Liver (tissue), 9 donors: ENCODE data around the gene FARS2. TPM values are rescaled to one million over a fixed set of nuclear protein-coding genes. Genes with fewer than 3 reads are reported as not detected.

ENCODE experiments used
- DNase-seq: peaks from one replicate; pipeline ENCODE4 v3.0.0-alpha.2; 2017; ENCODE audit warnings: low spot score
- H3K27ac ChIP-seq, 2 donors: one replicate each; pipeline ENCODE4 v1.7.0; 2013; ENCODE audit warnings: inconsistent platforms in 2 of 2, low read length in 2 of 2, control low read depth in 1 of 2, low read depth in 1 of 2, mild to moderate bottlenecking in 1 of 2
- H3K27me3 ChIP-seq, 4 donors: one replicate each; pipeline versions ENCODE4 v1.6.1 to v1.7.0; 2013; ENCODE audit warnings: low read length in 3 of 4, inconsistent platforms in 1 of 4, mild to moderate bottlenecking in 1 of 4, moderate library complexity in 1 of 4; ENCODE audit not compliant: control insufficient read depth in 4 of 4, insufficient read depth in 4 of 4
- H3K36me3 ChIP-seq, 4 donors: one replicate each; pipeline versions ENCODE4 v1.6.1 to v1.7.0; 2013; ENCODE audit warnings: low read length in 3 of 4, mild to moderate bottlenecking in 3 of 4, low read depth in 1 of 4, moderate library complexity in 1 of 4; ENCODE audit not compliant: control insufficient read depth in 4 of 4, insufficient read depth in 3 of 4
- H3K4me1 ChIP-seq, 4 donors: one replicate each; pipeline versions ENCODE4 v1.6.1 to v1.7.0; 2013; ENCODE audit warnings: low read length in 3 of 4, mild to moderate bottlenecking in 3 of 4, moderate library complexity in 1 of 4; ENCODE audit not compliant: control insufficient read depth in 4 of 4, insufficient read depth in 4 of 4
- H3K4me3 ChIP-seq, 3 donors: one replicate each; pipeline versions ENCODE4 v1.6.1 to v1.7.0; 2013; ENCODE audit warnings: low read length in 3 of 3, control low read depth in 1 of 3, low read depth in 1 of 3, mild to moderate bottlenecking in 1 of 3
- H3K9ac ChIP-seq, 2 donors: one replicate each; pipeline ENCODE4 v1.7.0; 2013; ENCODE audit warnings: low read length in 2 of 2, mild to moderate bottlenecking in 2 of 2, moderate library complexity in 2 of 2, control low read depth in 1 of 2, low read depth in 1 of 2
- H3K9me3 ChIP-seq, 4 donors: one replicate each; pipeline versions ENCODE4 v1.6.1 to v1.7.0; 2013; ENCODE audit warnings: low read length in 3 of 4; ENCODE audit not compliant: control insufficient read depth in 4 of 4
- EGR1 ChIP-seq, 2 donors: IDR thresholded peaks; 2 replicates each; pipeline ENCODE4 v1.6.1; 2016 to 2018; ENCODE audit warnings: antibody characterized with exemption in 2 of 2, low read depth in 2 of 2
- FOXA1 ChIP-seq: IDR thresholded peaks from 2 replicates; pipeline ENCODE4 v1.6.1; 2016; ENCODE audit warnings: antibody characterized with exemption
- FOXA2 ChIP-seq: IDR thresholded peaks from 2 replicates; pipeline ENCODE4 v1.6.1; 2016; ENCODE audit warnings: antibody characterized with exemption
- GABPA ChIP-seq, 2 donors: IDR thresholded peaks in 1 of 2; conservative IDR thresholded peaks in 1 of 2; 2 replicates each; pipeline ENCODE4 v1.6.1; 2016; ENCODE audit warnings: antibody characterized with exemption in 2 of 2, mild to moderate bottlenecking in 1 of 2, moderate library complexity in 1 of 2
- HNF4A ChIP-seq, 2 donors: conservative IDR thresholded peaks; 2 replicates each; pipeline ENCODE4 v1.6.1; 2016; ENCODE audit warnings: antibody characterized with exemption in 2 of 2, mild to moderate bottlenecking in 2 of 2
- HNF4G ChIP-seq: IDR thresholded peaks from 2 replicates; pipeline ENCODE4 v1.6.1; 2016; ENCODE audit warnings: antibody characterized with exemption
- JUND ChIP-seq, 2 donors: IDR thresholded peaks; 2 replicates each; pipeline ENCODE4 v1.6.1; 2016; ENCODE audit warnings: antibody characterized with exemption in 2 of 2
- NR2F2 ChIP-seq: IDR thresholded peaks from 2 replicates; pipeline ENCODE4 v1.6.1; 2016; ENCODE audit warnings: antibody characterized with exemption
- RAD21 ChIP-seq, 2 donors: IDR thresholded peaks; 2 replicates each; pipeline ENCODE4 v1.6.1; 2016; ENCODE audit warnings: antibody characterized with exemption in 2 of 2, mild to moderate bottlenecking in 2 of 2
- REST ChIP-seq: IDR thresholded peaks from 2 replicates; pipeline ENCODE4 v1.6.1; 2016; ENCODE audit warnings: antibody characterized with exemption, mild to moderate bottlenecking
- RXRA ChIP-seq, 2 donors: IDR thresholded peaks; 2 replicates each; pipeline ENCODE4 v1.6.1; 2017 to 2018; ENCODE audit warnings: antibody characterized with exemption in 2 of 2, mild to moderate bottlenecking in 1 of 2
- SP1 ChIP-seq: IDR thresholded peaks from 2 replicates; pipeline ENCODE4 v1.6.1; 2018; ENCODE audit warnings: antibody characterized with exemption, mild to moderate bottlenecking
- TAF1 ChIP-seq: conservative IDR thresholded peaks from 2 replicates; pipeline ENCODE4 v1.6.1; 2016; ENCODE audit warnings: antibody characterized with exemption, mild to moderate bottlenecking
- YY1 ChIP-seq: IDR thresholded peaks from 2 replicates; pipeline ENCODE4 v1.6.1; 2016; ENCODE audit warnings: antibody characterized with exemption, mild to moderate bottlenecking
- WGBS: extraction: QIAGEN DNeasy Blood & Tissue Kit; methylation state at CpG from one replicate; pipeline ENCODE4 v1.1.7; 2013; 5-methylcytosine and 5-hydroxymethylcytosine counted together
- polyA plus RNA-seq, 2 donors: library from polyadenylated mRNA; stranded (reverse) in 1 of 2; unstranded in 1 of 2; fragments of 200-250 nt in 1 of 2; fragments of >200 nt in 1 of 2; fragmentation: Nextera tagmentation in 1 of 2; extraction: Ambion mirVana in 1 of 2; gene quantifications; one replicate each; pipeline versions ENCODE4 v1.2.1 to v1.2.3, GENCODE V29; 2013 to 2015
- total RNA-seq, 2 donors: library from RNA; depleted of rRNA; stranded (reverse); fragments of >200 nt; gene quantifications; one replicate each; pipeline ENCODE4 v1.2.3, GENCODE V29; 2014
- TF ChIP-seq, protein P1 (sequence below): IDR thresholded peaks from 2 replicates; pipeline ENCODE4 v1.6.1; 2016; ENCODE audit warnings: antibody characterized with exemption
- TF ChIP-seq, protein P2 (sequence below): fragments of 150-350 bp; IDR thresholded peaks from 2 replicates; pipeline ENCODE4 v1.5.1; 2017; ENCODE audit warnings: improper control_type of control experiment, low read depth, low read length; ENCODE audit not compliant: missing input control
- TF ChIP-seq, protein P3 (sequence below): IDR thresholded peaks from 2 replicates; pipeline ENCODE4 v1.6.1; 2016; ENCODE audit warnings: antibody characterized with exemption
- TF ChIP-seq, protein P4 (sequence below): IDR thresholded peaks from 2 replicates; pipeline ENCODE4 v1.6.1; 2016; ENCODE audit warnings: antibody characterized with exemption
- donor health status: healthy.
- donor health status: healthy.
- donor health status: healthy.
- donor health status: healthy.
- donor health status: healthy.

The FARS2 gene
- total and polyA plus RNA-seq, 4 donors, result 7.8 to 25.9 (median 11.2) TPM

GRCh38 chr6:5234874-5235273 is 26.4 kb upstream of the FARS2 start:
- Histone ChIP-seq H3K9me3 (no peaks in the 10 kb centered on the region), H3K27me3 (no peaks in the 10 kb centered on the region), H3K4me3 (no peak overlapping the region)

More at GRCh38 chr6:5234874-5235273, 26.4 kb upstream of the FARS2 start:
- no peak for TF ChIP-seq SP1
- TF ChIP-seq YY1, result no peak
- TF ChIP-seq RAD21 (IDR thresholded peaks at IDR 0.05), result no peak
- no peak for TF ChIP-seq FOXA2
- no peak for TF ChIP-seq FOXA1
- TF ChIP-seq REST, result no peak
- no peak for TF ChIP-seq HNF4G
- no peak for TF ChIP-seq HNF4A (conservative IDR thresholded peaks at IDR 0.05)
- TF ChIP-seq TAF1, result no peak
- TF ChIP-seq GABPA (IDR thresholded peaks at IDR 0.05 in 1 of 2, conservative IDR thresholded peaks at IDR 0.05 in 1 of 2), result no peak
- no peak for TF ChIP-seq EGR1 (IDR thresholded peaks at IDR 0.05; ENCODE audit: low read depth in 2 of 2)
- TF ChIP-seq NR2F2, result no peak
- TF ChIP-seq JUND (IDR thresholded peaks at IDR 0.05), result no peak
- TF ChIP-seq, protein P1, sequence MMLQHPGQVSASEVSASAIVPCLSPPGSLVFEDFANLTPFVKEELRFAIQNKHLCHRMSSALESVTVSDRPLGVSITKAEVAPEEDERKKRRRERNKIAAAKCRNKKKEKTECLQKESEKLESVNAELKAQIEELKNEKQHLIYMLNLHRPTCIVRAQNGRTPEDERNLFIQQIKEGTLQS, result no peak
- no peak for TF ChIP-seq RXRA (IDR thresholded peaks at IDR 0.05)
- TF ChIP-seq, protein P2, sequence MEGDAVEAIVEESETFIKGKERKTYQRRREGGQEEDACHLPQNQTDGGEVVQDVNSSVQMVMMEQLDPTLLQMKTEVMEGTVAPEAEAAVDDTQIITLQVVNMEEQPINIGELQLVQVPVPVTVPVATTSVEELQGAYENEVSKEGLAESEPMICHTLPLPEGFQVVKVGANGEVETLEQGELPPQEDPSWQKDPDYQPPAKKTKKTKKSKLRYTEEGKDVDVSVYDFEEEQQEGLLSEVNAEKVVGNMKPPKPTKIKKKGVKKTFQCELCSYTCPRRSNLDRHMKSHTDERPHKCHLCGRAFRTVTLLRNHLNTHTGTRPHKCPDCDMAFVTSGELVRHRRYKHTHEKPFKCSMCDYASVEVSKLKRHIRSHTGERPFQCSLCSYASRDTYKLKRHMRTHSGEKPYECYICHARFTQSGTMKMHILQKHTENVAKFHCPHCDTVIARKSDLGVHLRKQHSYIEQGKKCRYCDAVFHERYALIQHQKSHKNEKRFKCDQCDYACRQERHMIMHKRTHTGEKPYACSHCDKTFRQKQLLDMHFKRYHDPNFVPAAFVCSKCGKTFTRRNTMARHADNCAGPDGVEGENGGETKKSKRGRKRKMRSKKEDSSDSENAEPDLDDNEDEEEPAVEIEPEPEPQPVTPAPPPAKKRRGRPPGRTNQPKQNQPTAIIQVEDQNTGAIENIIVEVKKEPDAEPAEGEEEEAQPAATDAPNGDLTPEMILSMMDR, result no peak
- TF ChIP-seq, protein P3, sequence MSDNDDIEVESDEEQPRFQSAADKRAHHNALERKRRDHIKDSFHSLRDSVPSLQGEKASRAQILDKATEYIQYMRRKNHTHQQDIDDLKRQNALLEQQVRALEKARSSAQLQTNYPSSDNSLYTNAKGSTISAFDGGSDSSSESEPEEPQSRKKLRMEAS, result no peak
- TF ChIP-seq, protein P4, sequence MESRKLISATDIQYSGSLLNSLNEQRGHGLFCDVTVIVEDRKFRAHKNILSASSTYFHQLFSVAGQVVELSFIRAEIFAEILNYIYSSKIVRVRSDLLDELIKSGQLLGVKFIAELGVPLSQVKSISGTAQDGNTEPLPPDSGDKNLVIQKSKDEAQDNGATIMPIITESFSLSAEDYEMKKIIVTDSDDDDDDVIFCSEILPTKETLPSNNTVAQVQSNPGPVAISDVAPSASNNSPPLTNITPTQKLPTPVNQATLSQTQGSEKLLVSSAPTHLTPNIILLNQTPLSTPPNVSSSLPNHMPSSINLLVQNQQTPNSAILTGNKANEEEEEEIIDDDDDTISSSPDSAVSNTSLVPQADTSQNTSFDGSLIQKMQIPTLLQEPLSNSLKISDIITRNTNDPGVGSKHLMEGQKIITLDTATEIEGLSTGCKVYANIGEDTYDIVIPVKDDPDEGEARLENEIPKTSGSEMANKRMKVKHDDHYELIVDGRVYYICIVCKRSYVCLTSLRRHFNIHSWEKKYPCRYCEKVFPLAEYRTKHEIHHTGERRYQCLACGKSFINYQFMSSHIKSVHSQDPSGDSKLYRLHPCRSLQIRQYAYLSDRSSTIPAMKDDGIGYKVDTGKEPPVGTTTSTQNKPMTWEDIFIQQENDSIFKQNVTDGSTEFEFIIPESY, result no peak
- no peak overlapping the region for H3K27ac ChIP-seq
- no peak for DNase-seq
- WGBS, result 76% methylated on average over 6 of the region's 6 CpGs
- no peaks in the 10 kb centered on the region for H3K4me1 ChIP-seq
- no peak overlapping the region for H3K9ac ChIP-seq
- H3K36me3 ChIP-seq, result no peaks in the 10 kb centered on the region
